ENCODE data around the gene GAS2L2. TPM values are rescaled to one million over a fixed set of nuclear protein-coding genes. Genes with fewer than 3 reads are reported as not detected.

The GAS2L2 gene
- total RNA-seq, 2 experiments from 2014 or later = 0.27 to 0.34 TPM

GRCh38 chr17:35740216-35740615, 12.8 kb downstream of the GAS2L2 start:
- H3K36me3 Mint-ChIP-seq (ENCODE audit: low read depth) = no peaks in the 10 kb centered on the region
- H3K27me3 Mint-ChIP-seq = peaks cover 30% of the 10 kb centered on the region
- intact Hi-C loops (cut with micrococcal nuclease) = loop anchor here (10.0 kb wide), 1 partner anchor 565 kb away; no protein-coding TSS in a partner anchor
- H3K4me1 Mint-ChIP-seq (ENCODE audit: low read depth) = peaks cover 7% of the 10 kb centered on the region
- TF ChIP-seq, protein P1, sequence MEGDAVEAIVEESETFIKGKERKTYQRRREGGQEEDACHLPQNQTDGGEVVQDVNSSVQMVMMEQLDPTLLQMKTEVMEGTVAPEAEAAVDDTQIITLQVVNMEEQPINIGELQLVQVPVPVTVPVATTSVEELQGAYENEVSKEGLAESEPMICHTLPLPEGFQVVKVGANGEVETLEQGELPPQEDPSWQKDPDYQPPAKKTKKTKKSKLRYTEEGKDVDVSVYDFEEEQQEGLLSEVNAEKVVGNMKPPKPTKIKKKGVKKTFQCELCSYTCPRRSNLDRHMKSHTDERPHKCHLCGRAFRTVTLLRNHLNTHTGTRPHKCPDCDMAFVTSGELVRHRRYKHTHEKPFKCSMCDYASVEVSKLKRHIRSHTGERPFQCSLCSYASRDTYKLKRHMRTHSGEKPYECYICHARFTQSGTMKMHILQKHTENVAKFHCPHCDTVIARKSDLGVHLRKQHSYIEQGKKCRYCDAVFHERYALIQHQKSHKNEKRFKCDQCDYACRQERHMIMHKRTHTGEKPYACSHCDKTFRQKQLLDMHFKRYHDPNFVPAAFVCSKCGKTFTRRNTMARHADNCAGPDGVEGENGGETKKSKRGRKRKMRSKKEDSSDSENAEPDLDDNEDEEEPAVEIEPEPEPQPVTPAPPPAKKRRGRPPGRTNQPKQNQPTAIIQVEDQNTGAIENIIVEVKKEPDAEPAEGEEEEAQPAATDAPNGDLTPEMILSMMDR (IDR thresholded peaks at IDR 0.05) = no peak
- no peaks in the 10 kb centered on the region for H3K9me3 Mint-ChIP-seq
- no peak overlapping the region for H3K27ac Mint-ChIP-seq
- CTCF ChIA-PET = interaction anchor here (0.7 to 2.4 kb wide), 6 partner anchors 8 to 759 kb away, joined by 3 to 15 read pairs (median 5); partner anchors contain the start of gene RASL10B
- ATAC-seq (no peak), DNase-seq (no peak)
- H3K4me3 Mint-ChIP-seq = no peak overlapping the region
- POLR2A ChIA-PET = no interaction called here

DNA sequence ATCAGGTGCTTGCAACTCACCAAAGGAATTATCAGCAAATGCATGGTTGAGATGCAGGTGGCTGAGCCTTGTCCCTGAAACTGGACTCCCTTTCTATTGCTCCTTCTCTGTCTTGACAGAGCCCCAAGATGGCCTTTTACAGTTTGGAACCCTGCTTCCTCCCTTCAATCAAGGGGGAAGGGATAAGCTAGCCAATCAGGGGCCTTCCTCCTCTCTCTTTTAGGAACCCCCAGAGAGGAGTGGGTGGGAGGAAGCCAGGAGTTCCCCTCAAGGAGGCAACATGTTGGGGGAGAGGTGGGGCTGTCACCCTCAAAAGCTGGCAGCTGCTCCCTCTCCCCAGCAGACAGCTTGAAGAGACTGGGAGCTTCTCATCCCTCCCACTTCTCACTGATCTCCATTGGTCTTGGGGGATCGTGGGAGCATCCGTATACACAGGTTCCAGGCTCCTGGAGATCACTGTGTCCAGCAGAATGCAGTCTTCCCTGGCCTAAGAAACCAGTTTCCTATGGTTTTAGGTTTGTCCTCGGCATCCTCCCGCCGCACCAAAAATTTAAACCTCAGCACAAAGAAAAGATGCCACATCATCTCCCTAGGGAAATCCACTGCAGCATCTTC, 14.4 kb downstream of the GAS2L2 start:
- CTCF ChIA-PET = interaction anchor here (0.7 to 2.4 kb wide), 3 partner anchors 10 to 125 kb away, joined by 3 to 15 read pairs (median 5); no protein-coding TSS in a partner anchor
- peaks cover 25% of the 10 kb centered on the region for H3K27me3 Mint-ChIP-seq
- POLR2A ChIA-PET = no interaction called here
- DNase-seq (no peak), ATAC-seq (peak; percentile 43)
- peaks cover 7% of the 10 kb centered on the region for H3K4me1 Mint-ChIP-seq (ENCODE audit: low read depth)
- no peaks in the 10 kb centered on the region for H3K36me3 Mint-ChIP-seq (ENCODE audit: low read depth)
- H3K9me3 Mint-ChIP-seq = no peaks in the 10 kb centered on the region
- H3K27ac Mint-ChIP-seq = no peak overlapping the region
- TF ChIP-seq, protein P1 (IDR thresholded peaks at IDR 0.05) = no peak
- intact Hi-C loops (cut with micrococcal nuclease) = no loop called here
- no peak overlapping the region for H3K4me3 Mint-ChIP-seq

DNA sequence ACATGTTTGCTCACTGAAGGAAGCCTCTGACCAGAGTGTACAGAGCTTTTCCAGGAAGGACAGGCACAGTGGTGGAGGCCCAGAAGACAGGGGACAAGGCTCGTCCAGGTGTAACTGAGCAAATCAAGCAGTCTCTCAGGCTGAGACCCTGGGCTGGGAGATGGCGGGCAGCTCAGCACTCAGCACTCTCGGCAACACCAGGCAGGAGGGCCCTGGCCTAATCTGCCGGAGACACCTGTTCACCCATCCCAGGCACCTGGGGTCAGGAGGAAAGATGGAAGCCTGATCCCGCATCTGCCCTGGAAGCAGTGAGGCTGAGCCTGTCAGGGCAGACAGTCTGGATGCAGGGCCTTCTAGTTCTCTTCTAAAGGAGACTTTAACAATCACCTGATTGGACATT, 16.8 kb downstream of the GAS2L2 start:
- Mint-ChIP-seq H3K4me1 (ENCODE audit: low read depth) (peaks cover 6% of the 10 kb centered on the region), H3K27ac (no peak overlapping the region), H3K9me3 (no peaks in the 10 kb centered on the region), H3K4me3 (no peak overlapping the region), H3K36me3 (ENCODE audit: low read depth) (no peaks in the 10 kb centered on the region), H3K27me3 (peaks cover 12% of the 10 kb centered on the region)
- TF ChIP-seq, protein P1 (IDR thresholded peaks at IDR 0.05) = no peak
- DNase-seq (no peak), ATAC-seq (no peak)
- ChIA-PET POLR2A (interaction anchor here (0.6 to 1.1 kb wide), 3 partner anchors 14 to 124 kb away, joined by 3 read pairs; no protein-coding TSS in a partner anchor), CTCF (interaction anchor here (1.2 to 5.3 kb wide), 2 partner anchors 11 to 28 kb away, joined by 3 to 29 read pairs; no protein-coding TSS in a partner anchor)
- intact Hi-C loops (cut with micrococcal nuclease) = no loop called here

- TF ChIP-seq, protein P1 (IDR thresholded peaks at IDR 0.05) = no peak
- POLR2A ChIA-PET = interaction anchor here (1.0 to 1.4 kb wide), 3 partner anchors 12 to 123 kb away, joined by 3 read pairs; no protein-coding TSS in a partner anchor
- H3K27me3 Mint-ChIP-seq = peaks cover 6% of the 10 kb centered on the region
- H3K27ac Mint-ChIP-seq = no peak overlapping the region
- ATAC-seq (no peak), DNase-seq (no peak)
- no peak overlapping the region for H3K4me3 Mint-ChIP-seq
- no peaks in the 10 kb centered on the region for H3K9me3 Mint-ChIP-seq
- H3K36me3 Mint-ChIP-seq (ENCODE audit: low read depth) = no peaks in the 10 kb centered on the region
- CTCF ChIA-PET = interaction anchor here (1.2 to 5.3 kb wide), 2 partner anchors 12 to 29 kb away, joined by 3 to 29 read pairs; no protein-coding TSS in a partner anchor
- intact Hi-C loops (cut with micrococcal nuclease) = no loop called here
- peaks cover 12% of the 10 kb centered on the region for H3K4me1 Mint-ChIP-seq (ENCODE audit: low read depth)
Observed at GRCh38 chr17:35735036-35735805, 17.8 kb downstream of the GAS2L2 start.

Measured in activated CD8-positive, alpha-beta T cell treated with anti-CD3 and anti-CD28 coated beads for 36 hours (primary cell).